Left lobe of liver (tissue), 2 donors: Measurements from ENCODE around the gene CORT. TPM values are rescaled to one million over a fixed set of nuclear protein-coding genes. Genes with fewer than 3 reads are reported as not detected.
"Not testable (repeated sequence)": the region's sequence is repeated elsewhere in the genome, so short reads cannot be mapped to it uniquely, and the experiment has no call there.

Source experiments
- ATAC-seq: fragments of 200-7000 bp; cut with Tn5 transposase; one replicate; pipeline ENCODE4 v1.9.1; 2020; ENCODE audit warnings: mild to moderate bottlenecking, moderate library complexity
- DNase-seq: peaks from one replicate; pipeline ENCODE4 v3.0.0-alpha.2; 2020; ENCODE audit warnings: low spot score
- total RNA-seq: library from RNA; stranded (reverse); gene quantifications from one replicate; pipeline ENCODE4 v1.2.1, GENCODE V29; 2021
- donor health status: DM: no; HTN: no; CAD: no; lungs with moderate emphysema.
- donor health status: DM: no; HTN: yes; CAD: no.

CORT gene, protein sequence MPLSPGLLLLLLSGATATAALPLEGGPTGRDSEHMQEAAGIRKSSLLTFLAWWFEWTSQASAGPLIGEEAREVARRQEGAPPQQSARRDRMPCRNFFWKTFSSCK
- total RNA-seq: not detected

DNA sequence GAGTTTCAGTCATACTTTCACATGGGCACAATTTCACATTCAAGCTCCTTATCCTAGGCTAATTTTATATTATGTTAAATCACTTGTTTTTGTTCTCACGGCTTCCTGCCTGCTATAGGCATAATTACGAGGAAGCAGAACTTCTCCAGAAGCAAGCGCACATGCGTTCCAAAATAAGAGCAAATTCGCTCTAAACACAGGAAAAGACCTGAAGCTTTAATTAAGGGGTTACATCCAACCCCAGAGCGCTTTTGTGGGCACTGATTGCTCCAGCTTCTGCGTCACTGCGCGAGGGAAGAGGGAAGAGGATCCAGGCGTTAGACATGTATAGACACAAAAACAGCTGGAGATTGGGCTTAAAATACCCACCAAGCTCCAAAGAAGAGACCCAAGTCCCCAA, at the start of gene CORT:
Gene CORT (plus strand): TSS at position 281 of the 400 bp plus-strand sequence. CDS start 193 bp downstream, outside the sequence.
- DNase-seq (no peak), ATAC-seq (no peak)

DNA sequence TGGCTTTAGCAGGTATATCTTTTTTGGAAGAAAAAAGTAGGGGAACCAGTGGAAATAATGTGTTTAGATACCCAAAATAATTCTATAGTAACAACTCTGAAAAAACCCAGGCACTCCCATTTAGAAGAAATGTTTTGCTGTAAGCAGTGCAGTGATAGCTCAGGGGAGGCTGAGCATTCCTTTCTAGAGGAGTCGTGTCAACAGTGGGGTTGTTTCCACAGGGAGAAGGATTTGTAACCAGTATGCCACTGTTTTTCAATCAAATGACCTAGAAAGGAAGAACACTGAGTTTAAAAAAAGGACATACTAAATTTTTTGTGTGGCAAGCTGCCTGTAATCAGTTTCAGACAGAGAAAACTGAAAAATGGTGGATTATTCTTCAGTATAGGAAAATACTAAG, 48.5 kb upstream of the CORT start:
- ATAC-seq (no peak), DNase-seq (no peak)

DNA sequence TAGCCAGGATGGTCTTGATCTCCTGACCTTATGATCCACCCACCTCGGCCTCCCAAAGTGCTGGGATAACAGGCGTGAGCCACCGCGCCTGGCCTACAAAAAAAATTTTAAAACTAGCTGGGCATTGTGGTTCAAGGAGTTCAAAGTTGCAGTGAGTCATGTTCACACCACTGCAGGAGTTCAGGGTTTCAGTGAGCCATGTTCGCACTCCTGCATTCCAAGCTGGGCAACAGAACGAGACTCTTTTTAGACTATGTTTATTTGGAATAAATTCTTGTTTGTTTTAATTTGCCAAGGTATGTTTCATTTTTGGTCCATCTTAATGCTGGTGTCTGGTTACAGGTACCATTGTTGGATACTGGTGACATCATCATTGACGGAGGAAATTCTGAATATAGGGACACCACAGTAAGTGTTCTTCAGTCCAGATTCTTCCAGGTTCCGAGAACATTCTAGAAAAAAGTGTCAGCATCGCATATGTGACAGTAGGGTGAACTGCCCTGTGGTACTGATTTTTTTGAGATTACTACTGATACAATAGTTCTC, 47.0 kb upstream of the CORT start:
- no peak for ATAC-seq
- no peak for DNase-seq

DNA sequence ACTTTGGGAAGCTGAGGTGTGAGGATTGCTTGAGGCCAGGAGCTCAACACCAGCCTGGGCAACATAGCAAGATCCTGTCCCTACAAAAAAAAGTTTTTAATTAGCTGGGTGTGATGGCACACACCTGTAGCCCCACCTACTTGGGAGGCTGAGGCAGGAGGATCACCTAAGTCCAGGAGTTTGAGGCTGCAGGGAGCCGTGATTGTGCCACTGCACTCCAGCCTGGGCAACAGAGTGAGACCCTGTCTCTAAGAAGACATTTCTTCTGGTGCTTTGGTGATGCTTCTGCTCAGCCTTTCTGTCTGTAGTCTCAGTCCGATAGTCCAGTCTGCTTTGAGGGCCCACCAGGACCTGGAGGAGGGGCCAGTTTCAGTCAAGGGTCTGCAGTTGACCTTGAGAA, 42.6 kb upstream of the CORT start:
- DNase-seq (no peak), ATAC-seq (no peak)

DNA sequence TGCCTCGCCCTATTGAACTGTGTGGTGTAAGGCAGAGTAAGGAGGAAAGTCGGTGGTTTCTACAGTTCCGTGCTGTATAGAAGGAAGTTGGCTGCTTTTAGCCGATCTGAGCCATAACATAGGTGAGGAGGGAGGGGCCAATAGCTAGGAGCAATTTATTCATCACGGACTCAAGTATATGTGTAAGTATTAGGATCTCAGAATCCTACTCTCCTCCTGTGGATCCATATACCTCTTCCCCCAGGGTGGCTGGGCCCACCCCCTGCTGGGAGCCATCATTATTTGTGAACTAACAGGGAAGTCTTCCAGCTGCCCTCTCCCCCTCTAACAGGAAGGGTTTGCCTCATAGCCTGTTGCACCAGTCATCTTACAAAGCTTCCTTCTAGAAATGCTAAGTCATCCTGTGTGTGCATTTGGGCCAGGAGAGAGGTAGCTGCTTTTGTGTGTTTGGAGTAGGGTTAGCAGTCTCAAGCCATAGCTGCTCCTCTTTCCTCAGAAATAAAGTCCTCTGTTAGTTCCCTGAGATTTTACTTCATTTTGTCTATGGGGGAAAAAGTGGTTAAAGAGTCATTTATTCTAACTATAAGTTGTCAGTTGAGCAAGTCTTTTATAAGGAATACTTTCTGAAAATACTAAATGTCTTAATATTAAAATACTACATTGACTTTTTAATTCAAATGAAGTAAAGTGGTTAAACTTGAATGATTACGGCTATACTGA, 34.5 kb upstream of the CORT start:
- DNase-seq (no peak), ATAC-seq (peak; percentile 58)

DNA sequence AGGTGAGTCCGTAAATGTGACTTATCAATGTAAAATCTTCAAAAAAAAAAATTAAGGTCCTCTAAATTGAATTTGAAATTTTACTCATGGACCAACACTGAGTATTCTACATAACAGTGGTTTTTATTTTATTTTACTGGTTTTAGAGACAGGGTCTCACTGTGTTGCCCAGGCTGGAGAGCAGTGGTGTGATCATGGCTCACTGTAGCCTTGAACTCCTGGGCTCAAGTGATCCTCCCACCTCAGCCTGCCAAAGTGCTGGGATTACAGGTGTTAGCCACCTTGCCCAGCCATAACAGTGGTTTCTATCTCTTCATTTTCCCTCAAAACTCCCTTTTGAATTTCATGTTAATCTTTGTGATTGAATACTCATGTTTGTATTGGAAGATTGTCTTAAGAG, 33.9 kb upstream of the CORT start:
- not testable (repeated sequence) for DNase-seq, ATAC-seq

DNA sequence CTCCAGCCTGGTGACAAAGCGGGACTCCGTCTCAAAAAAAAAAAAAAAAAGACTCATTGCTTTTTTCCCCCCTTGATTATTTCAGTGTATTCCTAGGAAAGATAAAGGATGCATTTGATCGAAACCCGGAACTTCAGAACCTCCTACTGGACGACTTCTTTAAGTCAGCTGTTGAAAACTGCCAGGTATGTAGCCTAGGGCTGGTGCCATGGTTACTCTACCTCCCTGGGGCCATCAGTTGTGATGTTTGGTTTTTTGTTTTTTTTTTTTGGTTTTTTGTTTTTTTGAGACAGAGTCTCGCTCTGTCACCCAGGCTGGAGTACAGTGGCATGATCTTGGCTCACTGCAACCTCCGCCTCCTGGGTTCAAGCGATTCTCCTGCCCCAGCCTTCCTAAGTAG, 31.1 kb upstream of the CORT start:
- not testable (repeated sequence) for DNase-seq

DNA sequence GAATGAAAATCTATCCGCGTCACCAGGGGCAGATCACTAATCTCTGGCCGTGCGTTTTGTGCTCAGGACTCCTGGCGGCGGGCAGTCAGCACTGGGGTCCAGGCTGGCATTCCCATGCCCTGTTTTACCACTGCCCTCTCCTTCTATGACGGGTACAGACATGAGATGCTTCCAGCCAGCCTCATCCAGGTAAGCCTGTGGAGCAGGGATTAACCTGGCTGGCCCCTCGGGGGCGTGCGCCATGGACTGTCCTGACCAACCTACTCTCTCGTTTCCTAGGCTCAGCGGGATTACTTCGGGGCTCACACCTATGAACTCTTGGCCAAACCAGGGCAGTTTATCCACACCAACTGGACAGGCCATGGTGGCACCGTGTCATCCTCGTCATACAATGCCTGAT, 30.5 kb upstream of the CORT start:
- DNase-seq: no peak
- no peak for ATAC-seq

More for the DNA sequence above, 31.1 kb upstream of the CORT start:
- not testable (repeated sequence) for ATAC-seq

DNA sequence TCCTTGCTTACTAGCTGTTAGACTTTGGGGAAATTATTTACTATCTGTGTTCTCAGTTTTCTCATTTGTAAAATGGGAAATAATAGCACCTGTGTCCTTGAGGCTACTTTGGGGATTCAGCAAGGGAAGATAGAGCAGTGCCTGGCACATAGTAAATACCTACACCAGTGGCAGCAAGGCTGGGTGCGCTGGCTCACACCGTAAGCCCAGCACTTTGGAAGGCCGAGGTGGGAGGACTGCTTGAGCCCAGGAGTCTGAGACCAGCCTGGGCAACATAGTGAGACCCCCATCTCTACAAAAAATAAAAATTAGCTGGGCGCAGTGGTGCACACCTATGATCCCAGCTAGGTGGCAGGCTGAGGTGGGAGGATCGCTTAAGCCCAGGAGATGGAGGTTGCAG, 28.2 kb upstream of the CORT start:
- ATAC-seq: no peak
- DNase-seq: no peak

DNA sequence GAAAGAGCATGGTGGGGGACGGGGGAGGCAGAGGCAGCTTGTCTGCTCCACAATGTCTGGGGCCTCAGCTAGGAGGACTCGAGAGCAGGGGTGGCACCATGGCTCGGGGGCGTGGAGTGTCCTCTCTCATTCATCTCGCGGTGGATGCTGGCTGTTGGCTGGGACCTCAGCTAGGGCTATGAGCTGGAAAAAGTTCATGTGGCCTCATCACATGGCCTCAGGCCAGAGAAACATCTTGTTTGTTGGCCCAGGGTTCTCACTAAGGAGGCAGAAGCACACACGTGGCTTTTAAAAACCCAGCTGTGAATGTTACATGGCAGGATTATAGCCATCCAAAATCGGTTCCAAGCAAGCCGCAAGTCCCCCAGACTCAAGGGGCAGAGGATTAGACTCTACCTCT, 25.8 kb upstream of the CORT start:
- DNase-seq (peak; percentile 73), ATAC-seq (peak; percentile 81)

DNA sequence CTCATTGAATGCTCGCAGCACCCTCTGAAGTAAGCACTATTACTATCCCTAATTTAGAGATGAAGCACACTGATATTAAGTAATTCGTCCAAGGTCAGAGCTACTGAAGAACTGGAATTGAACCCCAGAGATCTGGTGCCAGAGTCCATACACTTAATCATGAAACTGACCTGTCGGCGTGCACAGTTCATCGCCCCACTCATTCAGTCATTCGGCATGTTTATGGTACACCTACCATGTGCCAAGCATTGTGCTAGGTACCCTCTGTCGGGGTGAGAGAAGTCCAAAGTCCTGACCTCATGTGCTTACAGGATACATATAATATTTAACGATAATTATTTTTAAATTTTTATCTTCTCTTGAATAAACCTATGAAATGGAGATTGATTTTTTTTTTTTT, 25.2 kb upstream of the CORT start:
- ATAC-seq: no peak
- no peak for DNase-seq

DNA sequence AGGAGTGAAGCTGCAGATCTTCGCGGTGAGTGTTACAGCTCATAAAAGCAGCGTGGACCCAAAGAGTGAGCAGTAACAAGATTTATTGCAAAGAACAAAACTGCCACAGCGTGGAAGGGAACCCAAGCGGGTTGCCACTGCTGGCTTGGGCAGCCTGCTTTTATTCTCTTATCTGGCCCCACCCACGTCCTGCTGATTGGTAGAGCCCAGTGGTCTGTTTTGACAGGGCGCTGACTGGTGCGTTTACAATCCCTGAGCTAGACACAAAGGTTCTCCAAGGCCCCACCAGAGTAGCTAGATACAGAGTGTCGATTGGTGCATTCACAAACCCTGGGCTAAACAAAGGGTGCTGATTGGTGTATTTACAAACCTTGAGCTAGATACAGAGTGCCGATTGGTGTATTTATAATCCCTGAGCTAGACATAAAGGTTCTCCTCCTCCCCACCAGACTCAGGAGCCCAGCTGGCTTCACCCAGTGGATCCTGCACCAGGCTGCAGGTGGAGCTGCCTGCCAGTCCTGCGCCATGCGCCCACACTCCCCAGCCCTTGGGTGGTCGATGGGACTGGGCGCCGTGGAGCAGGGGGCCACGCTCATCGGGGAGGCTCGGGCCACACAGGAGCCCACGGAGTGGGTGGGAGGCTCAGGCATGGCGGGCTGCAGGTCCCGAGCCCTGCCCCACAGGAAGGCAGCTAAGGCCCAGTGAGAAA, 23.9 kb upstream of the CORT start:
- DNase-seq: not testable (repeated sequence)

DNA sequence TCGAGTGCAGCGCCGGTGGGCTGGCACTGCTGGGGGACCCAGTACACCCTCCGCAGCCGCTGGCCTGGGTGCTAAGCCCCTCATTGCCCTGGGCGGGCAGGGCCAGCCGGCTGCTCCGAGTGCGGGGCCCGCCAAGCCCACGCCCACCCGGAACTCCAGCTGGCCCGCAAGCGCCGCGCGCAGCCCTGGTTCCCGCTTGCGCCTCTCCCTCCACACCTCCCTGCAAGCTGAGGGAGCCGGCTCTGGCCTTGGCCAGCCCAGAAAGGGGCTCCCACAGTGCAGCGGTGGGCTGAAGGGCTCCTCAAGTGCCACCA, 23.3 kb upstream of the CORT start:
- not testable (repeated sequence) for DNase-seq

More for the DNA sequence above, 23.9 kb upstream of the CORT start:
- not testable (repeated sequence) for ATAC-seq

DNA sequence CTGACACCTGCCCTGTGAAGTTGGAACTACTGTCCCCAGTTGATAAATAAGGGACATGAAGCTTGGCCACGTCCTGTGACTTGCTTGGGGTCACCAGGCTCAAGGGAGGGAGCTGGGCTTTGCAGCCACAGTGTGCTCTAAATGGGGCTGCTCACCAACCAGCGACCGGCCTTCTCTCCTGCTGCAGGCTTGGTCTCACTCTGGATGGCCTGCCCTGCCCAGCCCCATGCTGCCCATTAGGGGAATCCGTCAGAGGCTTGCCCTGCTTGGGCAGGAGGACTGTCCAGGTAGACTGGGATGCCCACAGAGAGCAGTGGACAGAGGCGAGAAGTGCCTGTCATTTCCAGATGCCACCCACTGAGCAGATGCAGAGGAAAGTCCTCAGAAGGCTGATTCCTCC, 20.8 kb upstream of the CORT start:
- DNase-seq (no peak), ATAC-seq (no peak)

More for the DNA sequence above, 23.3 kb upstream of the CORT start:
- not testable (repeated sequence) for ATAC-seq

DNA sequence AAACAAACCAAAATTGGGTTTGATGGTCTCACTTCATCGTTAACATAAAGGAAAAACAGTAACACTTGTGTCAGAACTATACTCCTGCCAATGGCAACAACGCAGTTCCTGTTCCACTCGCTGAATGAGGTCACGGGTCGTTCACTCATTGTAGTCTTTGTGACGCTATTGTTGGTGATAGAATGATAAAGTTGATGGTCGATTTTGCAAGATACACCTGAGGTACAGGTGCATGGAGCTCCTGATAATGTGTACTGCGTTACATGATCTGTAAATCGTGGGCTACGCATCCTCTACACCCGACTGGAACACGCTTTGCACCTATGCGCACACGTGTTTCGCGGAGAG, 20.0 kb upstream of the CORT start:
- DNase-seq (no peak), ATAC-seq (no peak)

DNA sequence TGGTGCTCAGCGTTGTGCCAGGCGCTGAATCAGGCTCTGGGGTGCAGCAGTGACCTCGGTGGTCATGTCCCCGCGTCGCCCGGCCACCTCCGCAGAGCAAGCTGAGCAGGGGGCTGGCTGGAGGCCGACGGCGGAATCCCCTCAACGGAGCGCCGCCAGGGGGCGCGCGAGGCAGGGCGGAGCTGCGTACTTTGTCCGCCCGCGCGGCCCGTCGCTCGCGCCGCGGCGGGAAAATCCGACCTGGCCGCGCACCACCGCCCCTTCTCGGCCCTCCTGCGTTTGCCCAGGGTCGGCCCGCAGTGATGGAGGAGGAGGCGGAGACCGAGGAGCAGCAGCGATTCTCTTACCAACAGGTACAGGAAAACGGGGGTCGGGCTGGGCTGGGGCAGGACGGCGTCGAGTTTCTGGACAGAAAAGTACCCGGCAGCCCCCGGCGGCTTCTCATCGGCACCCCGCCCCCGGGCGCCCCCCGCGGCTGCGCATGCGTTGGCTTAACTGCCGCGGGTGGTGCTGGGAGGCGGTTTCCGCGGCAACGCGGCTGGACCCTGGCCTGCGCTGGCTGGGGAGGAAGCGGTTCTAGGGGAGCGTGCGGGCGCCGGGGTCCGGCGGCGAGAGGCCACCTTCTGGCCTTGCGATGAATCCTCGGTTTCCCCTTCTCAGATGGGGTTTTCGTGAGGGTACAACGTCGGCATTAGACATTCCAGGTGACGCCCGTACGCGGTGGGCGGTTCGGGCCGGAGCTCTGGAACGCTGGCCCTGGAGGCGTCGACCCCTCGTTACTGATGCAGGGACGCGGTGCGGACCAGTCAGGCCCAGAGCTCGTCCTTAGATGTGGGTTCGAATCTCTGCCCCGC, 19.4 kb upstream of the CORT start, which contains the start of gene CENPS:
Gene CENPS (plus strand): TSS at position 218 of the 854 bp plus-strand sequence. CDS start 85 bp downstream, at position 303.
- DNase-seq: peak; percentile 95
- peak; percentile 91 for ATAC-seq

DNA sequence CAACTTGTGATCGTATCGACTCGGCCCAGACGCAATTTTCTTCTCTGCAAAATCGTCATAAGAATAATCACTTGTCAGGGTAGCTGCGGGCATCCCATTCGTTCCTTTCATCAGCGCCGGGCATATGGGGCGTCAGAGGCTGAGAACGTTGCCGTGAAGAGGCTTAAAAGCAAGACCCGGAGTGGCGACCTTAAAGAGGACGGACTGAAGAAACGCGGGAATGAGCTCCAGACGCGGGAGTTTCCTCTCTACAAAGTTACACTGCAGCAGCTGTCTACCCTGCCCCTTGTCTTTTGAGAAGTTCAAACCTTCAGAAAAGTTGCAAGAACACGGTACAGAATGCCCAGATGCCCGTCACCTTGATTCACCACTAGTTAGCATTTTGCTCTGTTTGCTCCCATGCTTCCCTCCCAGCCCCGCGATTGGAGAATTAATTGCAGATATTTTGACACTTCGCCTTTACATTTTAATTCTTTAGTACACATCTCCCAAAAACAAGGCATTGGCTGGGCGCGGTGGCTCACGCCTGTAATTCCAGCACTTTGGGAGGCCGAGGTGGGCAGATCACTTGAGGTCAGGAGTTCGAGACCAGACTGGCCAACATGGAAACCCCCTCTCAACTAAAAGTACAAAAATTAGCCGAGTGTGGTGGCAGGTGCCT, 18.6 kb upstream of the CORT start:
- DNase-seq: no peak

DNA sequence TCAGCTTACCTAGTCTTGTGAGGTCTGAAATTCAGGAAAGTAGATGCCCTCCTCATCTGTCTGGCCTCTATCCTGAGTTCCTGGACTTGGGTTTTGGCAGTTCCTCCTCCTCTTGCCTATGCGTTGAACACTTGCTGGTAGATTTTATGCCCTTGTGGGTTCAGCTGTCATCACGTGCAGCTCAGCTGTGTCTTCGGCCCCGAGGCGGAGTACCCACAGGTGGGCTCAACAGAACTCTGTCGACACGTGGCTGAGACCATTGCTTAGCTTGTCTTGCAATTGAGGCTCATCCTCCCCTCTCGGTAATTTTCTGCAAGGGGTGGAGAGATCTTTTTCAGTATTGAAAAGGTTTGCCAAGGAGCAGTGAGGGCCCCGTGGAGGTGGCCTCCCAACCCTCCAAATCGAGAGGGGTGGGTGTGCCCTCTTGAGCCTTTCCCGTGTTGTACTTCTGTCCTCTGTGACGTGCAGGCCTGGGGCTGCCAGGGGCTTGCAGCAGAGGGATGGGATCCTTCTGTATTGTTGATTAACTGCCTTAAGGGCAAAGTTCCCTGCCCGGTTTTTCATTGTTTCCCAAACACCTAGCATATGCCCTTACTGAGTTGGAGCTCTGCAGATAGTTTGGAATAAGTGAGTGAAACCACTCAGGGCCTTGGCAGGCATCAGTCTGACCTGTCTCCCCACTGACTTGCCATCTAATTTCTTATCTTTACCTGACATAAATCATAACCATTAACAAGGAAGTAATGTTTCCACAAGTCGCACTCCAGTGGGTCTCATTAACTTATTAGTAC, 16.7 kb upstream of the CORT start:
- no peak for ATAC-seq
- no peak for DNase-seq

More for the DNA sequence above, 18.6 kb upstream of the CORT start:
- no peak for ATAC-seq

DNA sequence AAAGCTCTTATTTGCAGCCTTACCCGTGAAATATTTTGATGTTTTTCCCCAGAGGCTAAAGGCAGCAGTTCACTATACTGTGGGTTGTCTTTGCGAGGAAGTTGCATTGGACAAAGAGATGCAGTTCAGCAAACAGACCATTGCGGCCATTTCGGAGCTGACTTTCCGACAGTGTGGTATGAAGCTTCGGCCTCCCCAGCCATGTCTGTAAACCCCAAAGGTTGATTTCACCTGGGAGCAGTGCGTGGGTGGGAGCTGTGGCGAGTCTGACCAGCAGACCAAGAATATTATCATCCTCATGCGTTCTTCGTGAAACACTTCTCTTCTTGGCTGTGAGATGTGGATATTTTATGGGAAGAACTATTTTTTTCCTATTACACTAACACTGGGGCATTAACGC, 16.0 kb upstream of the CORT start:
- ATAC-seq (no peak), DNase-seq (no peak)

DNA sequence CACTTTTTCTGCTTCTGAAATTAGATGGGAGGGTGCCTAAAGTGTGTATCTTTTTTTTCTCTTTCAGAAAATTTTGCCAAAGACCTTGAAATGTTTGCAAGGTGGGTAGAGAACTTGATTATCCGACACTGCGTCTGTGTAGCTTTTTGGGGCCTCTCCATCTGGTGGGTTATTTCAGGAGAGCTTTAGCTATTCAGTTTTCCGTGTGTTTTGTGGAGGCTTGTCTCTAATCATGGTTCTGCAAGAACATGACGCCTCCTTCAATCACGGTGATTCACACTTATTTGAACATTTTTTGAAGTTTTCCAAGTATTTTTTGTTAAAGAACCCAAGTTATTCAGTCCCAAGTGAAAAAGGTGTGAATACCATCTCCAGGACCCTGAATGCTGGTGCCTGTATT, 15.2 kb upstream of the CORT start:
- ATAC-seq (no peak), DNase-seq (no peak)
